ENCODE measurements around the gene GBE1. TPM values are rescaled to one million over a fixed set of nuclear protein-coding genes. Genes with fewer than 3 reads are reported as not detected.
A peak's percentile ranks its signal among the peaks of the same experiment; 100 is the strongest.
"Not testable (repeated sequence)": the region's sequence is repeated elsewhere in the genome, so short reads cannot be mapped to it uniquely, and the experiment has no call there.

GBE1 gene
- total RNA-seq, 1 donor from 2014 or later = 14.7 TPM

DNA sequence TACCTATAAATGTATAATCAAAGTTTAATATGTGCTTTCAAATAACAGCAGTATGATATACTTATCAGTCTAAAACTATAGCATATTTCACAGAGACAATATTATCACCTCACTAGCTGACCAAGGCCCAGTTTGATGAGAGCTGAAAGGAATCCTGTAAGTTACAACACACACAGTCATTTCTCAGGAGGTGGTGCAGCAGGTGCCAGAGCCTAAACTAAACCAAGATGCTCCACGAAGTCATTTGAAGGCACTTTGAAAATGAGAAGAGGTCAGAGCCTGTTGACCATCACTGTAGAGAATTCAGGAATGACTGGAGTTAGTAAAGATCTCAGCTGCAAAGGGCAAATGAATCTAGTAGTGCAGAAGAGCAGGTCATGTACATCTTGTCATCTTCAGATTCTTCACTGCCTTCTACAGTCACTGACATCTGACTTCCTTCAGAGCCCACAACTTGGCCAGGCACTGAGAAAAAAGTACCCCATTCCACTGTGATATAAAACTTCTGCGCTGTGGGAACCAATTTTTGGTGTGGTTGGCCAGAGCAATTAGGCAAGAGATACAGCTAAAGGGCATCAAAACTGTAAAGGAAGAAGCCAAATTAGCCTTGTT lies 7.9 kb downstream of the GBE1 start:
- Mint-ChIP-seq H3K27ac (no peak overlapping the region), H3K36me3 (peaks cover 3% of the 10 kb centered on the region), H3K4me1 (ENCODE audit: unreplicated experiment) (no peaks in the 10 kb centered on the region), H3K9me3 (no peaks in the 10 kb centered on the region), H3K27me3 (no peaks in the 10 kb centered on the region), H3K4me3 (no peak overlapping the region)
- no peak for DNase-seq (ENCODE audit: extremely low spot score, unreplicated experiment)
- TF ChIP-seq, protein P1, sequence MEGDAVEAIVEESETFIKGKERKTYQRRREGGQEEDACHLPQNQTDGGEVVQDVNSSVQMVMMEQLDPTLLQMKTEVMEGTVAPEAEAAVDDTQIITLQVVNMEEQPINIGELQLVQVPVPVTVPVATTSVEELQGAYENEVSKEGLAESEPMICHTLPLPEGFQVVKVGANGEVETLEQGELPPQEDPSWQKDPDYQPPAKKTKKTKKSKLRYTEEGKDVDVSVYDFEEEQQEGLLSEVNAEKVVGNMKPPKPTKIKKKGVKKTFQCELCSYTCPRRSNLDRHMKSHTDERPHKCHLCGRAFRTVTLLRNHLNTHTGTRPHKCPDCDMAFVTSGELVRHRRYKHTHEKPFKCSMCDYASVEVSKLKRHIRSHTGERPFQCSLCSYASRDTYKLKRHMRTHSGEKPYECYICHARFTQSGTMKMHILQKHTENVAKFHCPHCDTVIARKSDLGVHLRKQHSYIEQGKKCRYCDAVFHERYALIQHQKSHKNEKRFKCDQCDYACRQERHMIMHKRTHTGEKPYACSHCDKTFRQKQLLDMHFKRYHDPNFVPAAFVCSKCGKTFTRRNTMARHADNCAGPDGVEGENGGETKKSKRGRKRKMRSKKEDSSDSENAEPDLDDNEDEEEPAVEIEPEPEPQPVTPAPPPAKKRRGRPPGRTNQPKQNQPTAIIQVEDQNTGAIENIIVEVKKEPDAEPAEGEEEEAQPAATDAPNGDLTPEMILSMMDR (conservative IDR thresholded peaks at IDR 0.05) = no peak

DNA sequence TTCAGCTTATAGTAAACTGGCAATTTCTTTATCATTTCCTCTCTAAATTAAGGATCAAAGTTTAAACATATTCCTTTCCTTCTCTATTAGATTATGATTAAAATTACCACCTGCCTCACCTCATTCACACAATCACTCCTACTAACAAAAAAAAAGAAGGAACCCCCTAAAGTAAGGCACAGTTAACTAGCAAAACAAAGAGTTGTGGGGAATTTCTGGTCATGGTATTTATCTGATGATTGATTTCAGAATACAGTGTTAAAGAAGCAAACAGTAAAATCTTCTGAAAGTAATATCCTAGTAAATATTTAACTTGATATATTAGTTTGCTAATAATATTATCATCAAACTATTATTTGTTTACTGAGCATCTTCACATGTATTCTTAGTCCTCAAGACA lies 8.8 kb downstream of the GBE1 start:
- H3K27ac Mint-ChIP-seq = no peak overlapping the region
- H3K27me3 Mint-ChIP-seq = no peaks in the 10 kb centered on the region
- TF ChIP-seq, protein P1 (conservative IDR thresholded peaks at IDR 0.05) = no peak
- no peak for DNase-seq (ENCODE audit: extremely low spot score, unreplicated experiment)
- H3K9me3 Mint-ChIP-seq = no peaks in the 10 kb centered on the region
- H3K4me1 Mint-ChIP-seq (ENCODE audit: unreplicated experiment) = no peaks in the 10 kb centered on the region
- H3K36me3 Mint-ChIP-seq = no peaks in the 10 kb centered on the region
- no peak overlapping the region for H3K4me3 Mint-ChIP-seq

DNA sequence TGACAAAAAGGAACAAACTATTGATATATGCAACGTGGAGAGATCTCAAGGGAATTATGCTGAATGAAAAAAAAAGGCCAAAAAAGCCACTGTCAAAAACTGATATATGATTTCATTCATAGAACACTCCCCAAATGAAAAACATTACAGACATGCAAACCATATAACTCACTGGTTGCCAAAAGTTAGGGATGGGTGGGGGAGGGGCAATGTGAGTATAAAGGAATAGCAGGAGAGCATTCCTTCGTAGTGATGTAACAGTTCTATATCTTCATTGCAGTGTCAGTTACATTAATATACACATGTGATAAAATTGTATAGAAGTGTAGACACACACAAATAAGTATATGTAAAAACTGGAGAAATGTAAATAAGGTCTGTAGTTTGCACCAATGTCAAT lies 12.2 kb downstream of the GBE1 start:
- no peaks in the 10 kb centered on the region for H3K36me3 Mint-ChIP-seq
- no peak overlapping the region for H3K4me3 Mint-ChIP-seq
- no peak for DNase-seq (ENCODE audit: extremely low spot score, unreplicated experiment)
- H3K27ac Mint-ChIP-seq = no peak overlapping the region
- H3K27me3 Mint-ChIP-seq = no peaks in the 10 kb centered on the region
- TF ChIP-seq, protein P1 (conservative IDR thresholded peaks at IDR 0.05) = no peak
- H3K4me1 Mint-ChIP-seq (ENCODE audit: unreplicated experiment) = no peaks in the 10 kb centered on the region
- H3K9me3 Mint-ChIP-seq = no peaks in the 10 kb centered on the region

DNA sequence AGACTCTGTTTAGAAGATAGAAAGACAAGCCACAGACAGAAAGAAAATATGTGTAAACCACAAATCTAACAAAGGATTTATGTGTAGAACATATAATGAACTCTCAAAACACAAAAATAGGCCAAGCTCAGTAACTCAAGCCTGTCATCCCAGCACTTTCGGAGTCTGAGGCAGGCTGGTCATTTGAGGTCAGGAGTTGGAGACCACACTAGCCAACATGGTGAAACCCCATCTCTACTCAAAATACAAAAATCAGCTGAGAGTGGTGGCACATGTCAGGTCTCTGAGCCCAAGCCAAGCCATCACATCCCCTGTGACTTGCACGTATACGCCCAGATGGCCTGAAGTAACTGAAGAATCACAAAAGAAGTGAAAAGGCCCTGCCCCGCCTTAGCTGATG lies 14.2 kb downstream of the GBE1 start:
- H3K36me3 Mint-ChIP-seq; DNase-seq (ENCODE audit: extremely low spot score, unreplicated experiment); H3K4me3 Mint-ChIP-seq; H3K27me3 Mint-ChIP-seq; H3K9me3 Mint-ChIP-seq: not testable (repeated sequence)
- peak overlapping the region; percentile 48 for H3K27ac Mint-ChIP-seq
- peaks cover 12% of the 10 kb centered on the region for H3K4me1 Mint-ChIP-seq (ENCODE audit: unreplicated experiment)

DNA sequence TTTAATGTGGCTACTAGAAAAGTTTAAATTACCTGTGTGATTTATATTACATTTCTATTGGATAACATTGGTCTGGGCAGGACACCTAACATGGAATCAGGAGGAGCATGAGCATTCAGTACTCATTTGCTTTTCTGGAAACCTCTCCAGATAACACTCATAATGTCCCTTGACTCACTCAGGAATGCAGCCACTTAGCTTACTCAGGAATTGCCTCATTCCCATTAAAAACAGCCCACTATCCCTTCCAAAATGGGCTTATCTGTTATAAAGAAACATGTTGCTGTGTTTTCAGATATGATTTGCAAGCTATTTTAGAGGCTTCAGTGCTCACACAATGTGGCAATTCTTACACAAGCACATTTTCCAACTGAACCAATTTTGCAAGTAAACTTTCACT lies 17.1 kb downstream of the GBE1 start:
- Mint-ChIP-seq H3K27ac (no peak overlapping the region), H3K36me3 (no peaks in the 10 kb centered on the region), H3K27me3 (no peaks in the 10 kb centered on the region), H3K4me1 (ENCODE audit: unreplicated experiment) (peaks cover 12% of the 10 kb centered on the region), H3K4me3 (no peak overlapping the region), H3K9me3 (no peaks in the 10 kb centered on the region)
- TF ChIP-seq, protein P1 (conservative IDR thresholded peaks at IDR 0.05) = no peak
- no peak for DNase-seq (ENCODE audit: extremely low spot score, unreplicated experiment)

DNA sequence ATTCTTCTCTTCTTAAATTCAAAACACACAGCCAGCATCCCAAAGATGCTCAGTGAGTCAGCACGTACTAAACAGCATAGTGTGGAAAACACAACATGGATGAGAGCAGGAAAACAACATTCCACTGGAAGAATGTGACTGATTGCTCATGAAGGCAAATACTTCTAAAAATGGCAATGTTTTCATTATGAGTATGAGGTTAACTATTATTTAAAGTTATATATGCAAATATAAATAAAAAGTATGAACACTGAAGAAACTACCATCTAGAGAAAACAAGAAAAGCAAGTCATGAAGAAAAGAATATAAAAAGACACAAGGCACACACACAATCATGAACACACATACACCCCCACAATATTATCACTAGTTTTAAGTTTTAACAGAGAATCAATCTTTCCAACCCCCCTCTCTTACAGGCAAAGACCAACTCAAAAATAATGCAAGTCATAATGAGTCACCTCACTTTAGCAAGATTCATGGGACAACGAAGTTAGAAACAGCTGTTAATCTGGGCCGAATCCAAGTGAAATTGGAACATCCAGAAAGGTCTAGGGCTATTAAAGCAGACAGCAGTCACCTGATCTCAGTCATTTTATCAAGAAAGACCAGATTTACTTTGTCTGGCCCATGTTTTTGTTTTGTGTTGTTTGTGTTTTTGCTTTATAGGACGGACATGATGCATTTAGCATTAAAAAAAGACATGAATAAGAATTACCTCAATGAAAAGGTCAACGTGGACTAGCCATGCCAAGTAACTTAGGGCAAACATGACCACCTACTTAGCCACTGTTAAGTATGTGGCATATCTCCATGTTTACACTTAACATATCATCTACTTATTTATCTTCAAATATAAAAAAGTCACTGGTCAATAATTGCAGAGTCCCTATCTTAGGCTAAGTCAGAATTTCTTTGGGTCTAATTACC lies 18.1 kb downstream of the GBE1 start:
- no peaks in the 10 kb centered on the region for H3K27me3 Mint-ChIP-seq
- TF ChIP-seq, protein P1 (conservative IDR thresholded peaks at IDR 0.05) = no peak
- peak overlapping the region; percentile 35 for H3K27ac Mint-ChIP-seq
- peaks cover 12% of the 10 kb centered on the region for H3K4me1 Mint-ChIP-seq (ENCODE audit: unreplicated experiment)
- DNase-seq (ENCODE audit: extremely low spot score, unreplicated experiment) = no peak
- H3K9me3 Mint-ChIP-seq = no peaks in the 10 kb centered on the region
- peaks cover 4% of the 10 kb centered on the region for H3K36me3 Mint-ChIP-seq
- H3K4me3 Mint-ChIP-seq = no peak overlapping the region
